ENCODE results near the gene ASB2.

DNA sequence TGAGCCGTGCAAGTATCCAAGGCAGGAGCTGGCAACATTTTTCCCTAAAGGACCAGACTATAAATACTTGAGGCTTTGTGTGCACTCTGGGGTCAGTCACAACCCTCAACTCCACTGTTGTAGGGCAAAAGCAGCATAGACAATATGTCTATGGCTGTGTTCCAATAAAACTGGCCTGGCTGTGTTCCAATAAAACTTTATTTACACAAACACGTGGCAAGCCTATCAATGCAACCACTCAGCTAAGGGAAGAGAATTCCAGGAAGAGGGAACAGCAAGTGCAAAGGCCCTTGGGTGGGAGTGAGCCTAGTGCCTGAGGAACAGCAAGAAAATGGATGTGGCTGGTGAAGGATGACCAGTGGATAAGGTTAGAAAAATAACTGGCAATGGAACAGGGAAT lies 60.6 kb downstream of the ASB2 start:
- no peak for TF ChIP-seq EZH2 (IDR thresholded peaks at IDR 0.05; ENCODE audit: borderline replicate concordance, low read depth, low read length, poor library complexity, severe bottlenecking)
- TF ChIP-seq, protein P1, sequence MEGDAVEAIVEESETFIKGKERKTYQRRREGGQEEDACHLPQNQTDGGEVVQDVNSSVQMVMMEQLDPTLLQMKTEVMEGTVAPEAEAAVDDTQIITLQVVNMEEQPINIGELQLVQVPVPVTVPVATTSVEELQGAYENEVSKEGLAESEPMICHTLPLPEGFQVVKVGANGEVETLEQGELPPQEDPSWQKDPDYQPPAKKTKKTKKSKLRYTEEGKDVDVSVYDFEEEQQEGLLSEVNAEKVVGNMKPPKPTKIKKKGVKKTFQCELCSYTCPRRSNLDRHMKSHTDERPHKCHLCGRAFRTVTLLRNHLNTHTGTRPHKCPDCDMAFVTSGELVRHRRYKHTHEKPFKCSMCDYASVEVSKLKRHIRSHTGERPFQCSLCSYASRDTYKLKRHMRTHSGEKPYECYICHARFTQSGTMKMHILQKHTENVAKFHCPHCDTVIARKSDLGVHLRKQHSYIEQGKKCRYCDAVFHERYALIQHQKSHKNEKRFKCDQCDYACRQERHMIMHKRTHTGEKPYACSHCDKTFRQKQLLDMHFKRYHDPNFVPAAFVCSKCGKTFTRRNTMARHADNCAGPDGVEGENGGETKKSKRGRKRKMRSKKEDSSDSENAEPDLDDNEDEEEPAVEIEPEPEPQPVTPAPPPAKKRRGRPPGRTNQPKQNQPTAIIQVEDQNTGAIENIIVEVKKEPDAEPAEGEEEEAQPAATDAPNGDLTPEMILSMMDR (conservative IDR thresholded peaks at IDR 0.05; ENCODE audit: low read depth, low read length), result no peak

Data from A673 (cell line).